HG03575 (cell line): Measurements from ENCODE around the gene TMEM114.

Experiments
- ATAC-seq: cut with Tn5 transposase; IDR thresholded peaks from one replicate; pipeline ENCODE4 v1.9.1; 2021; ENCODE audit not compliant: unreplicated experiment, insufficient number of reproducible peaks, low FRiP score; ENCODE audit errors: extremely low read depth

Gene TMEM114

DNA sequence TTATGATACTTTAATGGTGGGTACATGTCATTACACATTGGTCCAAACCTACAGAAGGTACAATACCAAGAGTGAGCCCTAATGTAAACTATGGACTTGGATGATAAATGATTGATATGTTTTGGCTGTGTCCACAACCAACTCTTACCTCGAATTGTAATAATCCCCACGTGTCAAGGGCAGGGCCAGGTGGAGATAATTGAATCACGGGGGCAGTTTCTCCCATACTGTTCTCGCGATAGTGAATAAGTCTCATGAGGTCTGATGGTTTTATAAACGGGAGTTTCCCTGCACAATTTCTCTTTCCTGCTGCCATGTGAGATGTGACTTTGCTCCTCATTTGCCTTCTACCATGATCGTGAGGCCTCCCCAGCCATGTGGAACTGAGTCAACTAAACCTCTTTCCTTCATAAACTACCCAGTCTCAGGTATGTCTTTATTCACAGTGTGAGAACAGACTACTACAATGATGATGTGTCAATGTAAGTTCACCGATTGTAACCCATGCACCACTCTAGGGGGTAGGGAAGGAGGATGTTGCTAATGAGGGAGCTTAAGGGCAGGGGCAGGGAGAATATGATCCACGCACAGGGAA is 24.2 kb upstream of the TMEM114 start:
- ATAC-seq = no peak

DNA sequence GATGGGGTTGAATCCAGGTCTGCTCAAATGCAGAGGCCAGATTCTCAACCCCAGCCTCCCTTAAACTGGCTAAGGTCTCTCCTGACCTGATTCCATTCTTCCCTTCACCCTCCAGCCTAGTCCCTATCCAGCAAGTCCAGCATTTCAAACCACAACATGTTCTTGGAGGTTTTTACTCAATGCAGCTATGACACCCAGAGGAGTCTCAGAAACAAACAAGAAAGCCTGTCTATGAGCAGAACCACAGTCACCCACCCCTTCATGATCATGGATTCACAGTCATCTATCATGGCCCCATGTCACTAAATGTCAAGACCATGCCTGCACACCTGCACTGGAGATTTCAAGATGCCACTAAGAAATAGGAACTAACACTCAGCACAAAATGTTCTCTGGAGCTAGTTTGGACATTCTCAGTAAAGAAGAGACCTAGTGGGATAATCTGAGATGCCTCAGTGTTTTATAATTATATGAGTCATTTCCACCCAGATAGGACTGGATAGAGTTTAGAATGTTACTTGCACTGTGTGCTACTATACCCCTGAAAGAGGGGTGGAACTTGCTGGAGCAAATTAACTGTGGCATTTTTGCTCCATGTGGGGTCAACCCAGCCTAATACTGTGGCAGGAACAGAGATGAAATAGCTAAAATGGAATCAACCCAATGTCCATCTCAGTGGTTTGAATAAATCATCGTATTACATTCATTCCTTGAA is 21.7 kb upstream of the TMEM114 start:
- ATAC-seq = no peak

DNA sequence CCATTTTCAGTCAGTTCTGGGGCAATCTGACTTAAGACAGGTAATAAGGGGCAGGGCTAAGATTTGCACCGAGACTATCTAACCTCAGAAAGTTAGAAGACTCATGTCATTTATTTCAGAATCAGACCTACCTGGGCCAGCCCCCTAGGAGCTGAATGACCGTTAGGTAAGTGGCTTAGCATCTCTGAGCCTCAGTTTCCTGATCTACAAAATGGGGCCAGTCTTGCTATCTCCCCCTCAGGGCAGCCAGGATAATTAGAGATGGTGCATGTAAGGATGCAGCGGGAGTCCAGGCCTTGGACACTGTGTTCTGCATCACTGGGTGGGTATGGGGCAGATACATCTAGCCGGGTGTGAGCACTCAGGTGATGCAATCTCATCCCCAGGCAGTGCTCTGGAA is 20.8 kb upstream of the TMEM114 start:
- ATAC-seq = no peak

DNA sequence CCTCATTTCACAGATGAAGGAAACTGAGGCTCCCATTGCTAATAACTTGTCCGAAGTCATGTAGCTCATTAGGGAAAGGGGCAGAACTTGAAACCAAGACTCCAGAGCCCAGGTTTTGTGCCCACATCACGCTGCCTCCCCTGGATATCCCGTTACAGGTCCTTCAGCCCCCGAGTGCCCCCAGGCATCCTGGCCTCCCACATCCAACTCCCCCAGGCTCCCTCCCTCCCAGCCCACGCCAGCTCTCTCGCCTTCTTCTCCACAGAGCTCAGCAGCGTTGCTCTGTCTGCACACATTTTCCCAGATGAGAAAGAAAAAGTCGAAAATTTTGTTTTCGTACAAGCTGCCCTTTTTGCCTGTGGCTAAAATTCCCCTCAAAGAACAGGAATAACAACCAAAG is 16.9 kb upstream of the TMEM114 start:
- no peak for ATAC-seq

DNA sequence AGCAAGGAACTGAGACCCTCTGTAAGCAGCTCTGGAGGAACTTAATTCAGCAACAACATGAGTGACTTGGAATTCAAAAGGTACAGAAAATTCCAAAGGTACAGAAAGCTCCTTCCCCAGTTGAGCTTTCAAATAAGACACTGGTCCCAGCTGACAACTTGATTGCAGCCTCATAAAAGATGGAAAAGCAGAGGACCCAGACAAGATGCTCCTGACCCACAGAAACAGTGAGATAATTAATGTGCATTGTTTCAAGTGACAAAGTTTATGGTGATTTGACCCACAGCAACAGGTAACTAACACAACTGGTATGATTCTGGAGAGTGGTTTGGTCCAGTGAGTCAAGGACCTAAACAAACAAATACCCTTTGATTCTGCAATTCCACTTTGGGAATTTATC is 15.2 kb upstream of the TMEM114 start:
- no peak for ATAC-seq

DNA sequence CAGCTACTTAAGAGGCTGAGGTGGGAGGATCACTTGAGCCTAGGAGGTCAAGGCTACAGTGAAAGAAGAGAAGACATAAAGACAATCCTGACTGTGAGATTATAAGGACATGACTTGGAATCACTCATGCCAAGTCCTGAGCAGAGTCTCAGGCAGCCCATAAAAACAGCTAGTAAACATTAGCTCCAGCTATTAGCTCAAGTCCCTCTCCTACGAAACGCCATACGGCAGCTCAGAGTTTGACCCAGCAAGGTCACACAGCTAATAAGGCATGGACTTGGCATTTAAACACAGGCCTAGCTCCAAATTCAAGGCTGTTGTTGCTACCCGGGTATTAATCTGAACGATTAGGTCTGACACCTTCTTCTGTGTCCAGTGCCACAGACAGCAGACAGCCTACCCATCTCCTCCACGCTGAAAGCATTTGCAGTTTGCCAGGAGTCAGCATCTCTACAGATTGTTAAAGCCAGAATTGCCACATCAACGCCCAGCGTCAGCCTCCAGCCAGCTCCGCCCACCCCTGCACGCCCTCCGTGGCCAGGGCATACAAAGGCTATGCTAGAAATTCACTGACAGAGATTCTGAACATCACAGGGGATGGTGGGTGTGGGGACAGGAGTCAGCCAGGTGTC is 9.9 kb upstream of the TMEM114 start:
- no peak for ATAC-seq

DNA sequence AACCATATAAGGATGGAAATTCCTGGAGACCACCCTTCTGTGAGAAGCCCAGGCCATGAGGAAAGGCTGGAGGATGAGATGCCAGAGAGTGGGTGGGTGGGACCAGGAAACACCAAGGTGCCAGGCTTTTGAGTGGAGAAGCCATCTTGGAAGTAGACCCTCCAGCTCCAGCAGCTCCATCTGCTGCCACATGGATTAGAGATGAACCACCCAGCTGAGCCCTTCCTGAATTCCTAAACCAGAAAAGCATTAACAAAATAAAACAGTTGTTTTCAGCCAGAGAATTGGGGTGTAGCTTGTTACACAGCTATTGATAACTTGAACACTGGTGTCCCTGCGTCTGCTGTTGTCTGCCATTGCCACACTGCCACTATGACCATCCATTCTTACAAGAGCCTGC is 6.3 kb upstream of the TMEM114 start:
- ATAC-seq = no peak

DNA sequence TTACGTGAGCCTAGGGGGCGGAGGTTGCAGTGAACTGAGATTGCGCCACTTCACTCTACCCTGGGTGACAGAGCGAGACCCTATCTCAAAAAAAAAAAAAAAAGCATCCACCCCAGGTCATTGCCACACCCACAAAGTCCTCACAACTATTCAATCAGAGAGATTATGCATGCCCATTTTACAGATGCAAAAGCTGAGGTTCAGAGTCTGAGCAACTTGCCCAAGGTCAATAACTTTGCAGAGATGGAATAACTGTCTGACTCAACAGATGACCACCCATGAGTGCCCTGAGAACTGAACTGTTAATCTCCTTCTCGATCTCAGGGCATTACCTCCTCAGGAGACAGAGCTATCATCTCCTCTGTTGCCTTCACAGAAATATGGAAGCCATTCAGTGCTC is 5.5 kb upstream of the TMEM114 start:
- ATAC-seq = no peak

DNA sequence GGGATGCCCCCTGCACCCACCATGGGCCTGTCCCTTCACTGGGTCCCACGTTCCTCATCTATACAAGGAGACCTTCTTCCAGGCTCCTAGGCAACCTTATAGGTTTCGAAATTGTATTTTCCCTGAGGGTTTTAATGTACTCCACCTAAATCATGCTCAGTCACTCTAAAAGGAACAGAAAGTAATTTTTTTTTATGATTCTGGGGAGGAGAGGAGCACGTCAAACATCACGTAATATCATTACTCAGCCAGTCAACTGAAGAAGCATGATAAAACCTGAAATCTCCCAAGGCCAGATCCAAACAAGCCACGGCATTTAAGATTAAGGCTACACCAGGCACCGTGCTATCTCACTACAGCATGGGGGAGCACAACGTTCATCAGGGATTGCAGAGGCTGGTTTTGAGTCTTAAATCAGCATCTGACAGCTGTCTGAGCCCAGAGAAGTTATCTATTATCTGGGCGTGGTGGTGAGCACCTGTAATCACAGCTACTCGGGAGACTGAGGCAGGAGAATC is 3.9 kb upstream of the TMEM114 start:
- ATAC-seq = no peak

DNA sequence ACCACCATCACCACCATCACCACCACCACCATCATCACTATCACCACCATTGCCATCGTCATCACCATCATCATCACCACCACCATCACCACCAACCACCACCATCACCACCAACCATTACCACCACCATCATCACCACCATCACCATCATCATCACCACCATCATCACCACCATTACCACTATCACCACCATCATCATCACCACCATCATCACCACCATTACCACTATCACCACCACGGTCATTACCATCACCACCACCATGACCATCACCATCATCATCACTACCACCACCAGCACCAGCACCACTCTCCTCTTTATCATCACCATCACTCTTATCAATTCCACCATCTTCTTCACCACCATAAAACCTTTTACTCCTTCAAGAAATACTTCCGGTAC is 1.1 kb upstream of the TMEM114 start:
- ATAC-seq = no peak

DNA sequence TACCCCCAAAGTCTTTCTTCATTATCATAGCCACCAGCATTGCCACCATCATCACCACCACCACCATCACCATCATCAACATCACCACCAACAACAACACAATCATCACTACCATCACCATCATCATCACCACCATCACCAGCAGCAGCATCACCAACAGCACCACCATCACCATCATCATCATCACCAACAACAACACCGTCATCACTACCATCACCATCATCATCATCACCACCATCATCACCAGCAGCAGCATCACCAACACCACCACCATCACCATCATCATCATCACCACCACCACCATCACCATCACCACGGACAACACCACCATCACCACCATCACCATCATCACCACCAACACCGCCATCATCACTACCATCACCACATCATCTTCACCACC is 500 bp upstream of the TMEM114 start:
- ATAC-seq = no peak

DNA sequence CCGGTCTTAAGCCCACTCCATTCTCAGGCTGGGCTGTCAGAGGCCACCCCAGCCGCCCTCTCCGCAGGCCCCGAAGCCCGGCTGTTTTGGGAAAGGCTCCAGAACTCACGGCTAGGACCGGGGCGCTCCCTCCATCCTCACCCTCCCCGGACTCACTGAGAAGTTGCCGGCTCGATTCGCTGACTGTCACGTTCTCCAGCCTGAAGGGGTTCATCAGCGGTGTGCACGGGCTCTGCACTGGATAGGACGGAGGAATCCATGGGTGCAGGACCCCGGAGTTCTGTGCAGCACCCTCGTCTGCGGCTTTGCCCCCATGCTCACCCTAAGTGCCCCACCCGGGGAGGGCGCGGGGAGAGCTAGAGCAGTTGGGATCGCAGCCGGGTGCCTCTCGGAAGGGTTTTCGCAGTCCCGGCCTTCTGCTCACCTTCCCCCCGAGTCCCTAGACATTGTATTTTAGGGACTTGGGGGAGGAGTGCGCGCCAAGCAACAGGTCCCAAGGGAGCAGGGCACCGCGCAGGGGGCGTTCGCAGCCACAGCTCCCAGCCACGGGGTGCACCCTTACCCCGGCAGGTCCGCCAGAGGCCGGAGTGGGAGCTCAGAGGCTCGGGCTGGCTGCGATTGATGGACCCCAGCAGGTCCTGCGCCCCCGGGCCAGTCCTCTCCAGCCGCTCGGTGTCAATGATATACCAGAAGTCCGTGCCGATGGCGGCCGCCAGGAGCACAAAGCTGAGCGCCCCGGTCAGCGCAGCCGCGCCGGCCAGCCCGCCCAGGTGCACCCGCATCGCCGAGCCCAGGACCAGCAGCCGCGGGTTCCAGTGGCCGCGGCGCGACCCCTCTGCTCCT is 1.0 kb downstream of the TMEM114 start:
- no peak for ATAC-seq

DNA sequence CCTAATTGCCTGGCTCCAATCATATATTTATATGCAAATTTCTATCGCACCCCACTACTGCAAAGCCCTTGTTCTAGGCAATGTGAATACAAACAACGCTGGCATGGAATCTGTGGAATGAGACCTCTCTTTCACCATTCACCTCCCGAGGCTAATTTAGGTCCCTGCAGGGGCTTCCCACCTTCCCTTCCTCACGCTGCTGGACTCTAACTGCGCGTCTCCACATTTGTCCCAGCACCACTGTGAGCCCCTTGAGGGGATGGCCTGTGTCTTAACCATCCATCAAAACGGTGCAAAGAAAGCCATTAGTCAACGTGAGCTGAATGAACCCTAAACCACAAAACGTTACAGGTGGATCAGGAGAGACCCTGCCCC is 1.6 kb downstream of the TMEM114 start:
- ATAC-seq = no peak

DNA sequence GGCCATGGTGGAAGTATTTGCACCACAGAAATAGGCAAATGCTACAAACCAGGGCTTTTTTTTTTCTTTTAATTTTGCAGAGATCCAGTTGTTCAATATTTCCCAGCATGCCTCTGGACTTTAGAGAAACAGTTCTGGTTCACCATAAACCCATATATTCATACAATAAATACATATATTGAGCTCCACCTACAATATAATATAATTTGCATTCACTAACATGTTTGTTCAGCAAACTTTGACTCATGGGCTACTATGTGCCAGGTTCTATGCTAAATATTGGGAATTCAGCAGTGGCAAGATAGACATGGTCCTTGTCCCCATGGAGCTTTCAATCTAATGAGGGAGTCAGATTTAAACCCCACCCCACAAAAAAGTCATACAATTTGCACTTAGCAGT is 3.2 kb downstream of the TMEM114 start:
- no peak for ATAC-seq

DNA sequence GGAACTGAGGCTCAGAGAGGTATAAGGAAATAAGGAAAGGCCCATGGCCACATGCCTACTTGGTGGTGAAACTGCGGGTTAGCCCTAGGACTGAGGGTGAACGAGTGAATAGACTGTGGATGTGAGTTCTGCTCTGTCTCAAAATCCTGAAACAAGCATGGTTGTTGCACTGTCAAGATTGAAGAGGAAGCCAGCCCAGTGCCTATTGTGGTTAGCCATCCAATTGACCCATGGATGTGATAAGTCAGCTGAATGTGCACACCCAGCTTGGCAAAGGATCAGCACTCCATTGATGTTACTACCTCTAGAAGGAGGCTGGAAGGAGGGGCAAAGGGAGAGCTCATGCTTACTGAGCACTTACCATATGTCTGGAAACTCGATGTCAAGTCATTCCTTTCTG is 4.5 kb downstream of the TMEM114 start:
- no peak for ATAC-seq

DNA sequence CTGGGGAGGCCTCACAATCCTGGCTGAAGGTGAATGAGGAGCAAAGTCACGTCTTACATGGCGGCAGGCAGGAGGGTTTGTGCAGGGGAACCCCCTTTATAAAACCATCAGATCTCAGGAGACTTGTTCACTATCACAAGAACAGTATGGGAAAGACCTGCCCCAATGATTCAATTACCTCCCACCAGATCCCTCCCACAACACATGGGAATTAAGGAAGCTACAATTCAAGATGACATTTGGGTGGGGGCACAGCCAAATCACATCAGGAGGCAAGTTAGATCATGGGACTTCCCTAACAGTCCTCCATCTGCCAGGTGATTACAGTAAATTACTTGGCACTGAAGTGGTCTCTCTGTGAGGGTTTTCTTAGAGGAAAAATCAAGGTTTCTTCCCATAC is 5.3 kb downstream of the TMEM114 start:
- ATAC-seq = no peak

DNA sequence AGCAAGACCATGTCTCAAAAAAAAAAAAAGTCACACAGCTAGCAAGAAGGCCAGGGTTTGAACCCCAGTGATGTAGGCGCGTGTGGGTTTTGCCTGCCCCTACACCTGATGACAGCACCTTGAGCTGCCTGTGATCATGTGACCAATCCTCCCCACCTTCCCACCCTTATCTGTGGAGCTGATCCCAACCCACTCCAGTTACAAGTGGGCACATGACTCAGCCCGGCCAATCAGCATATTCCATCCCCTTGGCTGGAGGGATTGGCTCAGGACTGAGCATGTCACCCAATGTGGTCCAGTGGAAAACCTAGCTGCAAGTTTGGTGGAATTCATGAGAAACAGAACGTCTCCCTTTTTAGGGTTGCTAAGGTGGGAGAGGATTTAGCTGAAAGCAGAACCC is 6.6 kb downstream of the TMEM114 start:
- no peak for ATAC-seq

DNA sequence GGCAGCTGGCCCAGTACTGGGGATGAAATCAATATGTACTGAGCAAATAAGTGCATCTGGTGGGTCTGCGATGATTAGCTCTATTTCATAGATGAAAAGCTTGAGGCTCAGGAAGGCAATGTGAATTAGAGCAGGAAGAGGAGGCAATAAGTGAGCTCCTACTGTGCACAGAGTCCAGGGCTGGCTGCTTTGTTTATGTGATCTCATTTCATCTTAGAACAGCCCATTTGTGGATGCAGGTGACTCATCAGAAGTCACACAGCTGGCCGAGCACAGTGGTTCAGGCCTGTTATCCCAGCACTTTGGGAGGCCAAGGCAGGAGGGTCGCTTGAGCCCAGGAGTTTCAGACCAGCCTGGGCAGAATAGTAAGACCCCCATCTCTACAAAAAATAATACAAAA is 7.1 kb downstream of the TMEM114 start:
- no peak for ATAC-seq

DNA sequence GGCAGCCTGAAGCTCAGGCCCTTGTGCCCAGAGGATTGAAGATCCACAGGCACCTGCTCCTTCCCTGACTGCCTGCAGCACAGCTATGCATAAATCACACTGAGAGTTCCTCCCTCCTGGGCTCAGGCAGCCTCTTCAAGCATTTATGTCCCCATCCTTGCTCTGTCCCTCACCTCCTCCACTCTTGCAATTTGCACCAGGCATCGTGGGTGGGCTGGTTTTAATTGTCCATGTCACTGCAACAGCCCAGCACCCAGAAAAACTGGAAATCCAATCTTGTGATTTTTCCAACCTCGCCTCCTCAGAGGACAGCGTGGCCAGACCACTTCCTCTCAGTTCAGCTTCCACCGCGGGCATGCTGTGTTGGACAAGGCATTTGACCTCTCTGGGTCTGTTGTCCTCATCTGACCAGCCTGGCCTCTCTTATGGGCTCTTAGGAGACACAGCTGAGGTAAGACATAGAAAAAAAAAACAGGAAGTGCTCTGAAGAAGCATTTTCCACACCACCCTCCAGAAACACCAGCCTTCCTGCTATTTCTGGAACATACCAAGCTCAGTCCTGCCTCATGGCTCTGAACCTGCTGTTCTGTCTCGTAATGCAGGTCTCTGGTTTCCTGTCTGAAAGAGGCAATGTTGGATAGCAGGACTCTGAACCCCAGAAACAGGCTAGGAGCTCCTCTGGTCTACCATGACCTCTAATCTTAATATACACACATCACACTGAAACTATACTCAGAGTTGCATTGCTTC is 8.3 kb downstream of the TMEM114 start:
- no peak for ATAC-seq
